Measurements from ENCODE around the gene DGCR6L. TPM values are rescaled to one million over a fixed set of nuclear protein-coding genes. Genes with fewer than 3 reads are reported as not detected.
A peak's percentile ranks its signal among the peaks of the same experiment; 100 is the strongest.
"Not testable (repeated sequence)": the region's sequence is repeated elsewhere in the genome, so short reads cannot be mapped to it uniquely, and the experiment has no call there.

Gene DGCR6L
- total and polyA plus RNA-seq, 3 experiments from 2014 or later, result 46.8 to 150 (median 48.4) TPM

DNA sequence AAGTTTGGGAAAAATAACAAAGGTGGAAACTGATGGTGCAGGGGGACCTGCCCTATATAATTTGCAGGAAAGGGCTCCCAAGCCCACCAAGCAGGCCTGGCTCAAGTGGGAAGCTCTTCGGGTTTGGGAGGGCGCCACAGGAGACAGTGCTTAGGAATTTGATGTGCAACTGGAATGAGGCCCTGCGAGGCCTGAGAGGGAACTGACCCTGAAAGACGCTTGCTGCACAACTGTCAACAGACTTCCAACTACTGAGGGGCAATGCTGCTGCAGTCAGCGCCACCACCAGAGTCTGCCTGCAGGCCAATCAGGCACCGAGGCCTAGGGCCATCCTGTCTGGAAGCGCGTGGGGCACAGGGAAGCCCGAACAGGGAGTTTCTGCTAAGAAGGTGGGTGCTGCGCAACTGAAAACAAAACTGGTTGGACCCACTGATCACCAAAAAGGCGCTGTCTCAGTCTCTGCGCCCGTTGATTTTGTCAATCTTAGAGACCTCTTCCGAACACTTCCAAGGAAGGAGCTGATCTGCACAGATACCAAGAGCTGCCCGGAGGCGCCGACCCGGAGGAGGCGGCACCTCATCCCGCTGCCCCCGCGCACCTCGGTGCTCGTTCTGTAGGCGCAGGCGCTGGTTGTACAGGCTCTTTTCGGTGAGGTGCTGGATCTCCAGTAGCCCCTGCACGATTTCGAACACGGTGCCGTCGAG, 667 bp downstream of the DGCR6L start:
- Histone ChIP-seq H3K27ac (ENCODE audit: low read depth, low read length) (peak overlapping the region; percentile 92), H3K4me1 (ENCODE audit: insufficient read depth, low read length) (peaks cover 54% of the 10 kb centered on the region), H3K36me3 (ENCODE audit: insufficient read depth, low read length) (no peaks in the 10 kb centered on the region), H3K27me3 (ENCODE audit: insufficient read depth, low read length, poor library complexity, severe bottlenecking) (no peaks in the 10 kb centered on the region), H3K9me3 (ENCODE audit: low read length) (no peaks in the 10 kb centered on the region), H3K4me3 (ENCODE audit: low read length) (peak overlapping the region; percentile 90)
- peak in 1 of 5 donors; percentile 44 for DNase-seq
- H3K4me1 Mint-ChIP-seq, result peaks cover 43 to 71% (median 57%) of the 10 kb centered on the region in 3 donors
- POLR2A ChIA-PET, result interaction anchor here (1.2 kb wide), 1 partner anchor 681 kb away, joined by 3 read pairs; no protein-coding TSS in a partner anchor
- CTCF ChIA-PET, result interaction anchor here (1.0 to 2.0 kb wide), 5 partner anchors 24 to 99 kb away, joined by 3 to 7 read pairs (median 4); no protein-coding TSS in a partner anchor
- H3K27me3 Mint-ChIP-seq, result no peaks in the 10 kb centered on the region
- peak overlapping the region; percentile 77 to 96 (median 88) for H3K27ac Mint-ChIP-seq
- H3K36me3 Mint-ChIP-seq, result peaks cover 0 to 15% (median 0%) of the 10 kb centered on the region in 3 donors
- H3K4me3 Mint-ChIP-seq, result peak overlapping the region; percentile 91 to 95 (median 92)
- H3K9me3 Mint-ChIP-seq, result no peaks in the 10 kb centered on the region

DNA sequence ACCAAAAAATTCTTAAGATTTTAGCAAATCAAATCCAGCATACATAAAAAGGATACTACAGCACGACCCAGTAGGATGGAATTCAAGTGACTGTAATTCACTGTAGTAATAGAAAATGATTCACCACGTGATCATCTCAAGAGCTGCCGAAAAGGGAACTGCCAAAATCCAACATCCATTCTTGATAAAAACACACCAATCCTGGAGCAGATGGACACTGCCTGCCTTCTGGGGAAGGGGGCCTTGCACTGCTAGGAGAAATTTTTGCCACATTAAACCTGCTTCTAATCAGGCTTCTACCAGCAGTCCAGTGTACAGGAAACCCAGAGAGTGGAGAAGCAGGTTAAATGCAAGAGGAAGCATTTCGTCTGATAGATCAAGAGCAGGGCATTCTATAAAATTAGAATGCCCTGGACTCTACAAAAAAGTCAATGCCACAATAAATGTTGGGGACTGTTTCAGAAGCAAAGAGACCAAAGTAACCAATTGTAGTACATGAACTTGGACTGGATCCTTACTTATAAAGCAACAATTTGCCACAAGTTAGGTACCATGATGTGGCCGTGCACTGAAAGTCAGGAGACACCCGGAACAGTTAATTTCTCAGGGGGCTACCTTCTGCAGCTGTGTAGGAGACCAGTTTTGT, 1.7 kb downstream of the DGCR6L start:
- CTCF ChIA-PET, result interaction anchor here (1.9 to 2.0 kb wide), 2 partner anchors 23 to 100 kb away, joined by 7 read pairs; no protein-coding TSS in a partner anchor
- Mint-ChIP-seq H3K27ac (peak overlapping the region in 4 of 8 donors; percentile 23 to 90 (median 42)), H3K4me1 (peaks cover 37 to 61% (median 47%) of the 10 kb centered on the region in 3 donors), H3K4me3 (peak overlapping the region; percentile 56 to 95 (median 92)), H3K36me3 (peaks cover 0 to 15% (median 0%) of the 10 kb centered on the region in 3 donors)
- POLR2A ChIA-PET, result interaction anchor here (0.6 kb wide), 1 partner anchor 11 kb away, joined by 3 read pairs; no protein-coding TSS in a partner anchor
- not testable (repeated sequence) for H3K4me3 ChIP-seq (ENCODE audit: low read length); H3K27me3 Mint-ChIP-seq; H3K27ac ChIP-seq (ENCODE audit: low read depth, low read length); H3K27me3 ChIP-seq (ENCODE audit: insufficient read depth, low read length, poor library complexity, severe bottlenecking); H3K9me3 ChIP-seq (ENCODE audit: low read length); DNase-seq; H3K36me3 ChIP-seq (ENCODE audit: insufficient read depth, low read length); H3K9me3 Mint-ChIP-seq
- peaks cover 44% of the 10 kb centered on the region for H3K4me1 ChIP-seq (ENCODE audit: insufficient read depth, low read length)

GRCh38 chr22:20317402-20318042, 2.3 kb downstream of the DGCR6L start:
- CTCF ChIA-PET; H3K27me3 Mint-ChIP-seq; H3K36me3 ChIP-seq (ENCODE audit: insufficient read depth, low read length); H3K27me3 ChIP-seq (ENCODE audit: insufficient read depth, low read length, poor library complexity, severe bottlenecking); H3K9me3 ChIP-seq (ENCODE audit: low read length); H3K4me3 ChIP-seq (ENCODE audit: low read length); H3K27ac ChIP-seq (ENCODE audit: low read depth, low read length); H3K9me3 Mint-ChIP-seq: not testable (repeated sequence)
- Mint-ChIP-seq H3K4me3 (peak overlapping the region; percentile 56 to 94 (median 91)), H3K27ac (peak overlapping the region in 4 of 8 donors; percentile 23 to 90 (median 42)), H3K36me3 (peaks cover 0 to 17% (median 0%) of the 10 kb centered on the region in 3 donors), H3K4me1 (peaks cover 32 to 54% (median 41%) of the 10 kb centered on the region in 3 donors)
- peaks cover 38% of the 10 kb centered on the region for H3K4me1 ChIP-seq (ENCODE audit: insufficient read depth, low read length)
- POLR2A ChIA-PET, result interaction anchor here (0.6 kb wide), 1 partner anchor 10 kb away, joined by 3 read pairs; no protein-coding TSS in a partner anchor
- peak in 2 of 5 donors; percentile 22 to 55 for DNase-seq

DNA sequence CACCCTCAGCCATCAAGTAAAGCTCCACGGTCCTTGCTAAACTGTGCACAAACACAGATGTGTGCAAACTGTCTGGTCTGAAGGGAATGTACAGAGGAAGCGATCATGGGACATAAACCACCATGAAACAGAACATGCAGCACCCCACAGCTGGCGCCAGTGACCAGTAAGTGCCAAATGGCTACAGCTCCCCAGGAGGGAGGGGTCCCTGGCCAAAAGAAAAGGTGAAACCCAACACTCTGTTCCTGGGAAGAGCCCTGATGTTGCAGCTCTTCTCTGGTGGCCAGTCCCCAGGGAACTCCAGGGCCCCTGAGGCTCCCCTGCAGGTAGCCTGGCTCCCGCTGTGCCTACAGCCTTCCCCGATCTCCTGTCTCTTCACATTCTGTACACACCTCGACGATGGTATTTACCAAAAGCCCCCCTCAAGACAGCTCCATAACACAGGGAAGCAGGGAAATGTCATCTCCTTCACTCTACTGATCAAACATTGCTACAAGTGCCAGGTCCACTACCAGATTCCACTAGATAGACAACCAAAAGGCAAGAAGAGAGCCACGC, 2.9 kb downstream of the DGCR6L start:
- peak overlapping the region in 1 of 8 donors; percentile 90 for H3K27ac Mint-ChIP-seq
- H3K36me3 ChIP-seq (ENCODE audit: insufficient read depth, low read length), result no peaks in the 10 kb centered on the region
- peaks cover 32 to 50% (median 39%) of the 10 kb centered on the region in 3 donors for H3K4me1 Mint-ChIP-seq
- peak overlapping the region in 3 of 7 donors; percentile 41 to 92 (median 91) for H3K4me3 Mint-ChIP-seq
- peaks cover 35% of the 10 kb centered on the region for H3K4me1 ChIP-seq (ENCODE audit: insufficient read depth, low read length)
- DNase-seq, result peak in 1 of 5 donors; percentile 7
- H3K4me3 ChIP-seq (ENCODE audit: low read length), result no peak overlapping the region
- peaks cover 0 to 17% (median 0%) of the 10 kb centered on the region in 3 donors for H3K36me3 Mint-ChIP-seq
- POLR2A ChIA-PET, result no interaction called here
- no peaks in the 10 kb centered on the region for H3K9me3 Mint-ChIP-seq
- H3K27ac ChIP-seq (ENCODE audit: low read depth, low read length), result no peak overlapping the region
- H3K27me3 Mint-ChIP-seq, result no peaks in the 10 kb centered on the region
- no peaks in the 10 kb centered on the region for H3K9me3 ChIP-seq (ENCODE audit: low read length)
- CTCF ChIA-PET, result interaction anchor here (0.8 kb wide), 1 partner anchor 15 kb away, joined by 3 read pairs; no protein-coding TSS in a partner anchor
- H3K27me3 ChIP-seq (ENCODE audit: insufficient read depth, low read length, poor library complexity, severe bottlenecking), result no peaks in the 10 kb centered on the region

- Mint-ChIP-seq H3K27ac (no peak overlapping the region), H3K36me3 (peaks cover 0 to 17% (median 0%) of the 10 kb centered on the region in 3 donors), H3K4me1 (peaks cover 27 to 44% (median 33%) of the 10 kb centered on the region in 3 donors), H3K27me3 (no peaks in the 10 kb centered on the region), H3K9me3 (no peaks in the 10 kb centered on the region), H3K4me3 (no peak overlapping the region)
- DNase-seq, result peak in 1 of 5 donors; percentile 42
- Histone ChIP-seq H3K9me3 (ENCODE audit: low read length) (no peaks in the 10 kb centered on the region), H3K4me1 (ENCODE audit: insufficient read depth, low read length) (peaks cover 34% of the 10 kb centered on the region), H3K4me3 (ENCODE audit: low read length) (no peak overlapping the region), H3K27ac (ENCODE audit: low read depth, low read length) (no peak overlapping the region), H3K36me3 (ENCODE audit: insufficient read depth, low read length) (no peaks in the 10 kb centered on the region), H3K27me3 (ENCODE audit: insufficient read depth, low read length, poor library complexity, severe bottlenecking) (no peaks in the 10 kb centered on the region)
- ChIA-PET CTCF (interaction anchor here (0.8 kb wide), 1 partner anchor 14 kb away, joined by 3 read pairs; no protein-coding TSS in a partner anchor), POLR2A (no interaction called here)
Measured at GRCh38 chr22:20316217-20316843, 3.5 kb downstream of the DGCR6L start.

GRCh38 chr22:20315337-20316216, 4.3 kb downstream of the DGCR6L start:
- H3K36me3 Mint-ChIP-seq, result peaks cover 0 to 17% (median 0%) of the 10 kb centered on the region in 3 donors
- Histone ChIP-seq H3K4me3 (ENCODE audit: low read length) (no peak overlapping the region), H3K9me3 (ENCODE audit: low read length) (no peaks in the 10 kb centered on the region), H3K27ac (ENCODE audit: low read depth, low read length) (no peak overlapping the region), H3K36me3 (ENCODE audit: insufficient read depth, low read length) (no peaks in the 10 kb centered on the region), H3K4me1 (ENCODE audit: insufficient read depth, low read length) (peaks cover 27% of the 10 kb centered on the region), H3K27me3 (ENCODE audit: insufficient read depth, low read length, poor library complexity, severe bottlenecking) (no peaks in the 10 kb centered on the region)
- peak in 1 of 5 donors; percentile 36 for DNase-seq
- ChIA-PET POLR2A (no interaction called here), CTCF (no interaction called here)
- no peaks in the 10 kb centered on the region for H3K27me3 Mint-ChIP-seq
- H3K4me1 Mint-ChIP-seq, result peaks cover 22 to 36% (median 27%) of the 10 kb centered on the region in 3 donors
- no peaks in the 10 kb centered on the region for H3K9me3 Mint-ChIP-seq
- no peak overlapping the region for H3K27ac Mint-ChIP-seq
- no peak overlapping the region for H3K4me3 Mint-ChIP-seq
